CD4-positive, alpha-beta memory T cell (primary cell): ENCODE results near the gene ADAM10. TPM values are rescaled to one million over a fixed set of nuclear protein-coding genes. Genes with fewer than 3 reads are reported as not detected.

Experiments used
- CTCF ChIA-PET: fragments of 350-600 bp; sonication (Branson Sonifier 250); formaldehyde crosslinking; loops from one replicate; lab custom pipeline; 2021; ENCODE audit warnings: inconsistent platforms; ENCODE audit not compliant: partially characterized antibody; lab: Charles Lee
- POLR2A ChIA-PET: fragments of 350-600 bp; sonication (Branson Sonifier 250); formaldehyde crosslinking; loops from one replicate; lab custom pipeline; 2021; ENCODE audit not compliant: partially characterized antibody; lab: Charles Lee
- DNase-seq, 5 donors: peaks; one replicate each; pipeline versions ENCODE4 v3.0.0 to v3.0.0-alpha.2; 2020 to 2022; ENCODE audit warnings: mixed read lengths in 1 of 5
- H3K27ac ChIP-seq: one replicate; pipeline ENCODE4 v1.7.0; 2013; ENCODE audit warnings: low read depth, low read length
- H3K27me3 ChIP-seq: 2 replicates; pipeline ENCODE4 v1.7.0; 2013; ENCODE audit warnings: mild to moderate bottlenecking, low read length, moderate library complexity; ENCODE audit not compliant: insufficient read depth
- H3K36me3 ChIP-seq: 2 replicates; pipeline ENCODE4 v1.7.0; 2013; ENCODE audit warnings: mild to moderate bottlenecking, low read length, moderate library complexity; ENCODE audit not compliant: insufficient read depth
- H3K4me1 ChIP-seq: 2 replicates; pipeline ENCODE4 v1.7.0; 2013; ENCODE audit warnings: mild to moderate bottlenecking, low read length, moderate library complexity; ENCODE audit not compliant: insufficient read depth
- H3K4me3 ChIP-seq, 2 donors: one replicate each; pipeline ENCODE4 v1.7.0; 2013; ENCODE audit warnings: low read length in 2 of 2, mild to moderate bottlenecking in 1 of 2
- H3K9me3 ChIP-seq, 2 donors: one replicate each; pipeline ENCODE4 v1.7.0; 2013; ENCODE audit warnings: low read length in 2 of 2, control low read depth in 1 of 2; ENCODE audit not compliant: control insufficient read depth in 1 of 2
- H3K27ac Mint-ChIP-seq, 7 donors: one replicate each; pipeline ENCODE4 v1.8.0; 2020 to 2021; ENCODE audit warnings: mixed read lengths in 7 of 7, mild to moderate bottlenecking in 6 of 7, inconsistent platforms in 3 of 7, moderate library complexity in 3 of 7
- H3K27me3 Mint-ChIP-seq, 2 donors: one replicate each; pipeline ENCODE4 v1.8.0; 2020 to 2021; ENCODE audit warnings: mixed read lengths in 2 of 2
- H3K36me3 Mint-ChIP-seq, 2 donors: one replicate each; pipeline ENCODE4 v1.8.0; 2020 to 2021; ENCODE audit warnings: mixed read lengths in 2 of 2, inconsistent platforms in 1 of 2, mild to moderate bottlenecking in 1 of 2
- H3K4me1 Mint-ChIP-seq, 4 donors: one replicate each; pipeline ENCODE4 v1.8.0; 2020 to 2021; ENCODE audit warnings: mixed read lengths in 4 of 4, mild to moderate bottlenecking in 1 of 4
- H3K4me3 Mint-ChIP-seq, 8 donors: one replicate each; pipeline ENCODE4 v1.8.0; 2020 to 2021; ENCODE audit warnings: mixed read lengths in 8 of 8, mild to moderate bottlenecking in 7 of 8, moderate library complexity in 6 of 8, inconsistent platforms in 3 of 8
- H3K9me3 Mint-ChIP-seq, 8 donors: one replicate each; pipeline ENCODE4 v1.8.0; 2020 to 2021; ENCODE audit warnings: mixed read lengths in 8 of 8, mild to moderate bottlenecking in 5 of 8, inconsistent platforms in 3 of 8, moderate library complexity in 1 of 8
- intact Hi-C: fragments of 100-400 bp; cut with micrococcal nuclease; formaldehyde crosslinking; loops from one replicate; pipeline ENCODE4 v1.15.1; 2023
- polyA plus RNA-seq, 2 donors: library from polyadenylated mRNA; unstranded; fragments of 300-500 nt; fragmentation: Illumina TruSeq; gene quantifications; one replicate each; pipeline ENCODE4 v1.2.3, GENCODE V29; 2021
- total RNA-seq, 2 experiments: library from RNA; stranded (reverse); gene quantifications; one replicate each; pipeline ENCODE4 v1.2.3, GENCODE V29; 2021

Gene ADAM10
- total and polyA plus RNA-seq, 4 experiments from 2014 or later, result 129 to 258 (median 135) TPM

- H3K9me3 Mint-ChIP-seq, result no peaks in the 10 kb centered on the region
- Histone ChIP-seq H3K27ac (no peak overlapping the region), H3K4me3 (no peak overlapping the region), H3K36me3 (peaks cover 10% of the 10 kb centered on the region), H3K9me3 (no peaks in the 10 kb centered on the region), H3K4me1 (no peaks in the 10 kb centered on the region), H3K27me3 (no peaks in the 10 kb centered on the region)
- H3K27me3 Mint-ChIP-seq, result no peaks in the 10 kb centered on the region
- peak overlapping the region in 4 of 7 donors; percentile 2 to 30 (median 20) for H3K27ac Mint-ChIP-seq
- ChIA-PET POLR2A (no interaction called here), CTCF (interaction anchor here (1.3 kb wide), 1 partner anchor 172 kb away, joined by 4 read pairs; the partner anchor contains the start of gene MINDY2)
- DNase-seq, result no peak
- peaks cover 47 to 50% of the 10 kb centered on the region in 2 donors for H3K36me3 Mint-ChIP-seq
- intact Hi-C loops, result no loop called here
- no peak overlapping the region for H3K4me3 Mint-ChIP-seq
- H3K4me1 Mint-ChIP-seq, result peaks cover 2 to 7% (median 4%) of the 10 kb centered on the region in 4 donors
These were observed 151.3 kb downstream of the ADAM10 start for GRCh38 chr15:58597943-58598828.

GRCh38 chr15:58595516-58596263 is 153.8 kb downstream of the ADAM10 start:
- ChIA-PET POLR2A (no interaction called here), CTCF (no interaction called here)
- no peak overlapping the region for H3K4me3 ChIP-seq
- peak overlapping the region in 1 of 7 donors; percentile 41 for H3K27ac Mint-ChIP-seq
- H3K27ac ChIP-seq, result no peak overlapping the region
- H3K36me3 Mint-ChIP-seq, result peaks cover 42 to 44% of the 10 kb centered on the region in 2 donors
- H3K9me3 Mint-ChIP-seq, result no peaks in the 10 kb centered on the region
- no peaks in the 10 kb centered on the region for H3K9me3 ChIP-seq
- no peaks in the 10 kb centered on the region for H3K27me3 ChIP-seq
- DNase-seq, result no peak
- peaks cover 0 to 7% (median 3%) of the 10 kb centered on the region in 4 donors for H3K4me1 Mint-ChIP-seq
- intact Hi-C loops, result no loop called here
- H3K36me3 ChIP-seq, result peaks cover 10% of the 10 kb centered on the region
- no peaks in the 10 kb centered on the region for H3K27me3 Mint-ChIP-seq
- H3K4me1 ChIP-seq, result no peaks in the 10 kb centered on the region
- H3K4me3 Mint-ChIP-seq, result no peak overlapping the region

DNA sequence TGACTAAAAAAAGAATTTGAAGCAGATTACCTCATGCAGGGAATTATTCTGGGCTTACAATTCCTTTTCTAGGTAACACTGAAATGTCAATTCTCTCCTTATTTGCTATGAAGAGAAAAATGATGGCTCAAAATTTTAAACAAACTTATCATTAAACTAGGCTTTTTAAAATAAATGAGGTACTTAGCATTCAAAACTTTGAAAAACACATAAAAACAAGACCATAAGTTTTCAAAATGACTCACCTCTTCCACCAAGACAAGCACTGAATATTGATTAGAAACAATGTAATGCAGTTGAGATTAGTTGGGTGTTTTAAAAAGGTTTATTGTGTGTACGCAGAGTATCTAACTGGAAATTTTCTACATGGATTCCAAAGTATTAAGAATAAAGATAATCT is 154.6 kb downstream of the ADAM10 start:
- intact Hi-C loops, result no loop called here
- ChIA-PET CTCF (no interaction called here), POLR2A (no interaction called here)
- Histone ChIP-seq H3K27ac (no peak overlapping the region), H3K27me3 (no peaks in the 10 kb centered on the region), H3K4me1 (no peaks in the 10 kb centered on the region), H3K9me3 (no peaks in the 10 kb centered on the region), H3K36me3 (peaks cover 10% of the 10 kb centered on the region), H3K4me3 (no peak overlapping the region)
- DNase-seq, result no peak
- Mint-ChIP-seq H3K4me1 (peaks cover 1 to 9% (median 6%) of the 10 kb centered on the region in 4 donors), H3K4me3 (no peak overlapping the region), H3K27ac (no peak overlapping the region), H3K27me3 (no peaks in the 10 kb centered on the region), H3K9me3 (no peaks in the 10 kb centered on the region), H3K36me3 (peaks cover 42 to 44% of the 10 kb centered on the region in 2 donors)

DNA sequence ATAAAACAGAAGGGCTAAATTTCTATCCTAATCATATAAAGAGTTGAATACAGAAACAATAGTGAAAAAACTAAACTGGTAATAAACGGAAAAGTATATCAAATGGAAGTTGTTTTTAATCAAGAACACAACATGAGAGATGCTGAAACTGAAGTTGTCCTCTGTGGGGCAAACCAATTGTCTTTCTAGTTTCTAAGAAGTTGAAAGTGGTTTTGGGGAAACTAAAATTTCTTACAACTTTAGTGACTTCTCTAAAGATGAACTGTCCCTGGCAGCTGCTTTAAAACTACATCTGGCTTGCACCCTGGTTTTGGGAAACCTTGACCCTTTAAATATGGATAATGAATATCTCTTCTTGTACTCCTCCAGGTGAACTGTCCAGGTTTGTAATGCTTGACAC is 155.6 kb downstream of the ADAM10 start:
- intact Hi-C loops, result no loop called here
- POLR2A ChIA-PET, result no interaction called here
- peaks cover 10% of the 10 kb centered on the region for H3K36me3 ChIP-seq
- no peaks in the 10 kb centered on the region for H3K27me3 ChIP-seq
- Mint-ChIP-seq H3K9me3 (no peaks in the 10 kb centered on the region), H3K27me3 (no peaks in the 10 kb centered on the region), H3K4me1 (peaks cover 1 to 9% (median 5%) of the 10 kb centered on the region in 4 donors), H3K27ac (peak overlapping the region in 3 of 7 donors; percentile 9 to 37 (median 34)), H3K36me3 (peaks cover 36 to 40% of the 10 kb centered on the region in 2 donors), H3K4me3 (no peak overlapping the region)
- no peak overlapping the region for H3K27ac ChIP-seq
- no peaks in the 10 kb centered on the region for H3K4me1 ChIP-seq
- H3K9me3 ChIP-seq, result no peaks in the 10 kb centered on the region
- DNase-seq, result no peak
- CTCF ChIA-PET, result no interaction called here
- no peak overlapping the region for H3K4me3 ChIP-seq

DNA sequence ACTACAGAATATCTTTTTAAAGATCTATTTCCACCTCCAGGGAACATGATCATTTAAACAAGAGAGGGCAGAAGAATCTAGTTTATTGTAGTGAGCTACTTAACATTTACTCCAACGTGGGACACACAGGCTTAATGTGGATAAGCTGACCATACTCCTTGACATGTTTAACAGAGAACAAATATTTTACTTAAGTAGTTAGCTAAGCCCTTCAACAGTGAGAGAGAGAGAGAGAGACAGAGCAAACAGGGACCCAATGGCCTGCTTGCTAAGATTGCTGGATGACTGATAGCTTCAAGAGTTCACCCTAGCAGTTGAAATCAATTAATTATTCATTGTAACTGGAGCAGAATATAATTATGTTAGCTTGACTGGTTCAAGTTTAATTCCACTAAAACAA is 158.6 kb downstream of the ADAM10 start:
- Histone ChIP-seq H3K4me3 (no peak overlapping the region), H3K9me3 (no peaks in the 10 kb centered on the region), H3K36me3 (no peaks in the 10 kb centered on the region), H3K27me3 (no peaks in the 10 kb centered on the region), H3K4me1 (no peaks in the 10 kb centered on the region), H3K27ac (no peak overlapping the region)
- no peak for DNase-seq
- Mint-ChIP-seq H3K36me3 (peaks cover 17 to 22% of the 10 kb centered on the region in 2 donors), H3K4me1 (peaks cover 0 to 4% (median 2%) of the 10 kb centered on the region in 4 donors), H3K9me3 (no peaks in the 10 kb centered on the region), H3K27ac (peak overlapping the region in 2 of 7 donors; percentile 2 to 55), H3K4me3 (no peak overlapping the region), H3K27me3 (no peaks in the 10 kb centered on the region)
- POLR2A ChIA-PET, result no interaction called here
- intact Hi-C loops, result no loop called here
- CTCF ChIA-PET, result no interaction called here

DNA sequence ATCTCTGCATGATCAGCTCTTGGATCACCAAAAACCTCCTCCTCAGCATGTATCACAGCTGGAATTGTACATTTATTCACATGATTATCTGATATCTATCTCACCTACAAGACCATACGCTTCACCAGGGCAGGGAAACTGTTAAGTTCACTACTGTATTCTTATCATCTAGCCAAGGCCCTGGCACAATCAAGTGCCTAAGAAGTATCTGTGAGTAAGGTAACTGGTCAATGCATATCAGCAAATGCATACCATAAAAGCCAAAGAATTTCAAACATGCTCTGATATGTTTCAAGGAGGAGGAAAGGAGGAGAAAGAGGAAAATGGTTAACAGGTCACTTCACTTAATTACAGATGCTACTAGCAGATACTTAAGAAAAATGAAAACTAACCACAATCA is 159.3 kb downstream of the ADAM10 start:
- H3K27ac ChIP-seq, result no peak overlapping the region
- intact Hi-C loops, result no loop called here
- H3K27me3 Mint-ChIP-seq, result no peaks in the 10 kb centered on the region
- H3K9me3 ChIP-seq, result no peaks in the 10 kb centered on the region
- no peaks in the 10 kb centered on the region for H3K9me3 Mint-ChIP-seq
- no peak overlapping the region for H3K4me3 ChIP-seq
- peak overlapping the region in 3 of 7 donors; percentile 17 to 73 (median 34) for H3K27ac Mint-ChIP-seq
- DNase-seq, result no peak
- no peak overlapping the region for H3K4me3 Mint-ChIP-seq
- ChIA-PET POLR2A (no interaction called here), CTCF (no interaction called here)
- H3K4me1 Mint-ChIP-seq, result peaks cover 5 to 9% (median 7%) of the 10 kb centered on the region in 4 donors
- H3K27me3 ChIP-seq, result no peaks in the 10 kb centered on the region
- H3K36me3 Mint-ChIP-seq, result peaks cover 13 to 16% of the 10 kb centered on the region in 2 donors
- no peaks in the 10 kb centered on the region for H3K36me3 ChIP-seq
- H3K4me1 ChIP-seq, result peaks cover 7% of the 10 kb centered on the region

- peaks cover 12% of the 10 kb centered on the region for H3K4me1 ChIP-seq
- no peak overlapping the region for H3K27ac Mint-ChIP-seq
- H3K27me3 Mint-ChIP-seq, result peaks cover 0 to 2% of the 10 kb centered on the region in 2 donors
- H3K36me3 Mint-ChIP-seq, result peaks cover 7 to 10% of the 10 kb centered on the region in 2 donors
- H3K4me1 Mint-ChIP-seq, result peaks cover 5 to 11% (median 9%) of the 10 kb centered on the region in 4 donors
- CTCF ChIA-PET, result interaction anchor here (0.7 to 0.9 kb wide), 2 partner anchors 14 to 120 kb away, joined by 4 to 5 read pairs; no protein-coding TSS in a partner anchor
- H3K9me3 Mint-ChIP-seq, result peaks cover 0 to 6% (median 1%) of the 10 kb centered on the region in 8 donors
- no peak for DNase-seq
- H3K27ac ChIP-seq, result no peak overlapping the region
- intact Hi-C loops, result no loop called here
- H3K27me3 ChIP-seq, result no peaks in the 10 kb centered on the region
- H3K4me3 Mint-ChIP-seq, result no peak overlapping the region
- no peaks in the 10 kb centered on the region for H3K36me3 ChIP-seq
- H3K4me3 ChIP-seq, result no peak overlapping the region
- POLR2A ChIA-PET, result interaction anchor here (0.8 to 1.0 kb wide), 2 partner anchors 14 to 39 kb away, joined by 3 to 5 read pairs; no protein-coding TSS in a partner anchor
- no peaks in the 10 kb centered on the region for H3K9me3 ChIP-seq
These were observed 160.5 kb downstream of the ADAM10 start for GRCh38 chr15:58589047-58589446.
